ENCODE results near the gene EPHB1.
A peak's percentile ranks its signal among the peaks of the same experiment; 100 is the strongest.

The EPHB1 gene

DNA sequence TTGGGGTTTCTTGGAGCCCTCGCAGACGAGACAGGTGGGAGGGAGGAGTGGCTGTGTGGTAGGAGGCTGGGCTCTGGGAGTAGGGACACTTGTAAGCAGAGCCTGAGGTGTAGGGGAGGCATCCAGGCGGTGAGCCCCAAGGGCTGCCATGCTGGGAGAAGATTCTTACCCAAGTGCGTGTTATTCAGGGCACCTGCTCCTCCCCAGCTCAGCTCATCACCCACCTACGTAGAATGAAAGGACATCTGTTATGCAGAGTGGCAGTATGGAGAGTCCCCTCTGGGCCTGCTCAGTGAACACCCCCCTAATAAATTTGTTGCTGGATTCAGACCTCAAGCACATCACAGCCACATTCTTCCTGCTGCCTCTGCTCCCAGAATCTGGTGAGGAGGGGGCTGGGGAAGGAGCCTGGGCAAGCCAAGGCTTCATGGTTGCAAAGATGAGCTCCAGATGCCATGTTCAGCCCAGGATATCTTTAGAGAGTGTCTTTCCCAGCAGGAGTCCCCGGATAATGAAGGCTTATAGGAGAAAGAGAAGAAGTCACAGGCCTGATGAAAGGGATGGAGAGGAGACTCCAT lies 261.8 kb downstream of the EPHB1 start:
- no peak for DNase-seq

DNA sequence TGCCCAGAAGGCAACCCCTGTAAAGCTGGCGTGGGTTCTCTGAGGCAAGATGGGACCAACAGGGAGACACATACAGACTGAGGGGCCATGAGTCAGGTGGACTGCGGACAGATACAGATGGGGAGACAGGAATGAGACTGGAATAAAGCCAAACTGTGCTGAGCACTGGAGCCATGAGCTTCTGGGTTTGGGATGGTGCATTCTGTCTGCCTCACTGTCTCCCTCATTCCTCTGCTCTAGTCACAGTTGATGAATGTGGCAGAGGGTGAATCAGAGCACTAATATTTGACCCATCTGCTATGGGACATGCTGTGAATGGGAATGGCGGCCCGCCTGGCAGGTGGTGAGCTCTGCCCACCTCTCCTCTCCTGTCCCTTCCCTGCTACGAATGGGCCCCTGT lies 262.9 kb downstream of the EPHB1 start:
- no peak for DNase-seq

DNA sequence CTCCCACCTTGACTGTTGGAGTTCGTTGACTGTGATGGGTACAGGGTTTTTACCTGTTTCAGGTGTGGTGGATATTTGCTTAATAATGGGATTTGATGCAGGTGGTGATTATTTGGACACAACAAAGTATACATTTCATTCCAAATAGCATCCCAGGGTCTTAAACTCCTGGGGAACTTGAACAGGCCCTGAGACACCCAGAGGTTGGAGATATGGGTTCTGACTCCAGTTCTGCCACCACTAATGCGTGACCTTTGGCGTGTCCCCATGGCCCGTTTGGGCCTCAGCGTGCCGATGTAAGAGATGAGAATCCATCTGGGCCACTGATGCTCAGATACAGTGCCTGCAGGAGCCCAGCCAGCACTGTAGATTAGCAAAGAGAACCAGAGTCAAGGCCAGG lies 264.5 kb downstream of the EPHB1 start:
- DNase-seq, result no peak

DNA sequence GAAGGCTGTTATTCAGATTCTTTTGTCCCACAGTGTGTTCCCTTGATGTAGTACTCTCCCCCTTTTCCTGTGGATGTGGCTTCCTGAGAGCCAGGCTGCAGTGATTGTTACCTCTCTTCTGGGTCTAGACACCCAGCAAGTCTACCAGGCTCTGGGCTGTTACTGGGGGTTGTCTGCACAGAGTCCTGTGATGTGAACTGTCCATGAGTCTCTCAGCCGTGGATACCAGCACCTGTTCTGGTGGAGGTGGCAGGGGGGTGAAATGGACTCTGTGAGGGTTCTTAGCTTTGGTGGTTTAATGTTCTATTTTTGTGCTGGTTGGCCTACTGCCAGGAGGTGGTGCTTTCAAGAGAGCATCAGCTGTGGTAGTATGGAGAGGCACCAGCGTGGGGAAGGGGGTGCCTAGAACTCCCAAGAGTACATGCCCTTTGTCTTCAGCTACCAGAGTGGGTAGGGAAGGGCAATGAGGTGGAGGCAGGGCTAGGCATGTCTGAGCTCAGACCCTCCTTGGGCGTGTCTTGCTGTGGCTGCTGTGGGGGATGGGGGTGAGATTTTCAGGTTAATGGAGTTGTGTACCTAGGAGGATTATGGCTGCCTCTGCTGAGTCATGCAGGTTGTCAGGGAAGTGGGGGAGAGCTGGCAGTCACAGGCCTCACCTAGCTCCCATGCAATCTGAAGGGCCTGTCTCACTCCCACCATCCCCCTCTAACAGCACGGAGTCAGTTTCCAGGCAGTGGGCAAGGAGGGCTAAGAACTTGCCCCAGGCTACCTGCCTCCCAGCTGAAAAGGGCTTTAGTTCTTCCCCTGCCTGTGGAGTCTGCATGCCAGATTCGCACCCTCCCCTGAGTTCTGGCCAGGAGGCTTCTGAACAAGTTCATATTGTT lies 272.0 kb downstream of the EPHB1 start:
- DNase-seq, result peak; percentile 37

DNA sequence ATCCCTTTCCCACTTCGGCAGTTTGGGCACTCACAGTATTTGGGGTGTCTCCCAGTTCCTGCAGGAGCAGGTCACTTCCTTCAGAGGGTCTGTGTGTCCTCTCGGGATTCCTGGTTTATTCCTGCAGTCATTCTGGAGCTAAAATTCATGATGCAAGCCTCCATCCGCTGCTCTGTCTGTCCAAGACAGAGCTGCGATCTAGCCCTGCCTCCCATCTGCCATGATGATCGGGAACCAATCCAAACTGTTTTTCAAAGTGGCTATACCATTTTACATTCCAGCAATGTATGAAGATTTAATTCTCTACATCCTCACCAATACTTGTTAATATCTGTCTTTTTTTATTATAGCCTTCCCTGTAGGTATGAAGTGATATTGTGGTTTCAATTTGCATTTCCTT lies 273.0 kb downstream of the EPHB1 start:
- DNase-seq, result no peak

DNA sequence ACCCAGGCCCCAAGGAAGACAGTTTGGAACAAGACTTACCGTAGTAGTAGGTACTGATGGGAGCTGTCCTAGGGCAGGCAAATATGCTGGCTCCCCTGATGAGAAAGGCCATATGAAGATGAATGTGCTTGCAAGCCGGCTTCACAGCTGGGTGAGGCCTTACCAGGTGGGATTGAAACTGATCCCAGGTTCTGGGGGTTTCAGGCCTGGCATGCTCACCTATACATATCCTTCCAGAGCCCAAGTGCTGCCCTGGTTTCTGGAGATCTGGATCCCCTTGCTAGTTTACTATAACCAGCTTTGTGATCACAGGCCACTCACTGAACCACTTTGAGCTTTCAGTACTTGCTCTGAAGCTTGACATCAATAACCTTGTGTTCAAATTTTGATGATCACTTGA lies 274.3 kb downstream of the EPHB1 start:
- DNase-seq, result no peak

DNA sequence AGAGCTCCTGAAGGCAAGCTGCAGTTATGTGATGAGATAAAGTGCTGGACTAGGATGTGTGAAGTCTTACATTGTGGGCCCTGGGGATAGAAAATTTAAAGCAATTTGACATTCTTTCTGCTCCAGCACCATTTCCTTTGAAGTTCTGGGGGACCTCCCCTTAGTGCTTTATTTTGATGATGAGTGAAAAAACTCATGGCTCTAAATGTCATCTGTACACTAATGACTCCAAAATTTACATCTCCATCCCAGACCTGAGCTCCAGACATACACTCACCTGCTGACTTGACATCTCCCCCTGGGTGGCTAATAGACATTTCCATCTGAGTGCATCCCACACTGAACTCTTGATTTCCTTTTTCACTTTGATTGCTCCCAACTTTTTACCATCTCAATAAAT lies 276.4 kb downstream of the EPHB1 start:
- no peak for DNase-seq

DNA sequence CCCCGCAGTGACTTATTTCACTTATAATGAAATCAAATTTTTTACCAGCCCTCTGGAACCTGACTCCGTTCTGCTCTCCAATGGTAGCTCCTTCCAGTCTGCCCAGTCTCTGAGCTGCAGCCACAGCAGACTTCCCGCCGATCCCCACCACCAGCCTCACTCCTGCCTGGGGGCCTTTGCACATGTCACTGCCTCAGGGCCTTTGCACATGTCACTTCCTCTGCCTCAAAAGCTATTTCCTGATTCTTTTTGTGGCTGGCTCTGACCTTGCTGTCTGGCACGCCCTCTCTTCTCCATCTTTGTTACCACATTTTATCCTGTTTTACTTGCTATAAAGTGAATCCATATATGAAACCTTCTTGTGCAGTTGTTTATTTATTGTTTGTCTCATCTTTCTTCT lies 277.4 kb downstream of the EPHB1 start:
- no peak for DNase-seq

DNA sequence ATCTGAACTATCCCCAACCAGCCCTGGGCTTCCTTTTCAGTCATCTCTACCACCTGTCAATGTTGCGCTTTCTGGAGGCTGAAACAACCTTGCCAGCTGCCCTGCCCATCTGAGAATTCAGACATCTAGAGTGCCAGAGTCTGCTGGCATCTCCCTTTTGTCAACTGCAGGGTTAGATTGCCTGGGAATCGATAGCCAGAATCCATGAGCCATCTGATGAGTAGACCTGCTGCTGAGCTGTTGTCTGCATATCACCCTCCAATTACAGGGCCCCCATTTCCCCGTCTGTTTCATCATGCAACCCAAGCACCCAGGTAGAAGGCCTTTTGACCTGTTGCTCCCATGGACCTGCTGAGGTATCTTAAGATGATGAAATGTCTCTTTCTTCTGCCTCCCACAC lies 280.1 kb downstream of the EPHB1 start:
- no peak for DNase-seq

DNA sequence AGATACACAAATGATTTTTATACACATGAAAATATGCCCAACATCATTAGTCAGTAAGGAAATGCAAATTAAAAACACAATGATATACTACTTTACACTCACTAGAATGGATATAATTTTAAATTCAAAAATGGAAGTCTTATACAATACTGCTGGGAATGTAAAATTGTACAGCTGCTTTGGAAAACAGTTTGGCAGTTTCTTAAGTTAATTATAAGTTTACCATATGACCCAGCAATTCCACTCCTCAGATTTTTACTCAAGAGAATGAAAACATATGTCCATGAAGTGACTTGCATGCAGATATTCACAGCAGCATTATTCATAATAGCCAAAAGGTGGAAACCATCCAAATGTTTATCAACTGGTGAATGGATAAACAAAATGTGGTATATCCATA lies 281.3 kb downstream of the EPHB1 start:
- DNase-seq, result no peak

DNA sequence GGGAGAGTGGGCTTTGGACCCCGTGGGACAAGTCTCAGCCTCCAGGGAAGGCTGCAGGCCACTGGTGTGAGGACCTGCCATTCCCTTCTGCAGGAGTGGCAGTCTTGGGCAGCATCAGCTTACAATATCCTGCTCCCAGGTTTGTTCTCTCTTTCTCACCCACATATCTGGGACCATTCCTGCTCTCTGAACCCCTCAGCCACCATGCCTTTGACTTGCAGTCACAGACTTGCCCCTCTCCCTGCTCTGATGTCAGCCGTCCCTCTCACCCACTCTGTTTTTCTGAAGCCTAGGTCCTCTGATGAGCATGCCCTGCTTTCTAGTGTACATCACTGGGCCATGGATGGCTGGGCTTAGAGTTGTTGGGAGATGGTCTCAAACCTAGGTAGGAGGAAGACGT lies 282.1 kb downstream of the EPHB1 start:
- no peak for DNase-seq

DNA sequence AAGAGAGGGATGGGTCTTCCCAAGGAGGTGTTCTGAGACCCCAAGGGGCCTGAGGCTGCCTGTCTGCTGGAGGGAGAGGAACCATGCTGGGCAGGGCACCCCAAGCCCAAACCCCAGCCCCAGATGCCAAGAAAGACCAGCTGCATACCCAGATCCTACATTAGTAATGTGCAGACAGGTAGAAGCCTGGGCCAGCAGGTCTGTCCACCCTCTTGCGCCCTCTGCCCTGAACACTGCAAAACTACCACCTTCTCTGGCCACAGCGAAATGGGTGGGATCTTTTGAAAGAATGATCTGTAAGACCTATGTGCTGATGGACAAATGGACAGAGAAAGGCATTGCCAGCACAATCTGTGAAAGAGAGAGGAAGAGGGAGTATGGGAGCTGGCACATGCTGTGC lies 283.2 kb downstream of the EPHB1 start:
- no peak for DNase-seq

DNA sequence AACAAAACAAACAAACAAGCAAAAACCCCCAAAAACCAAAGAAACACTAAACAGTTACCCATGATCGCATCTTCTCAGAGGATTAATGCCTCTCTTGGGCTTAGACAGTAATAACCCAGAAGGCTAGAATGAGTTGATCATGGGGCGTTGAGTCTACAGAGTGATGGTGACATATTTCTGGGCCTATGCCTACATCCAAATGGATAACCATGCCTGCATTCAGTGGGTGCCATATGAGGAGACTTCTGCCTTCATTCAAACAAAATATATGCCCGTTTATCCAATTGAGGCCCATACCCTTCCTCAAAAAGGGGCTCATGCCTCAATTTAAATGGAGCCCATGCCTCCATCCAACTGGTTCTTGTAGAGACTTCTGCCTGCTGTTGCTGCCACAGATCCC lies 284.0 kb downstream of the EPHB1 start:
- no peak for DNase-seq

DNA sequence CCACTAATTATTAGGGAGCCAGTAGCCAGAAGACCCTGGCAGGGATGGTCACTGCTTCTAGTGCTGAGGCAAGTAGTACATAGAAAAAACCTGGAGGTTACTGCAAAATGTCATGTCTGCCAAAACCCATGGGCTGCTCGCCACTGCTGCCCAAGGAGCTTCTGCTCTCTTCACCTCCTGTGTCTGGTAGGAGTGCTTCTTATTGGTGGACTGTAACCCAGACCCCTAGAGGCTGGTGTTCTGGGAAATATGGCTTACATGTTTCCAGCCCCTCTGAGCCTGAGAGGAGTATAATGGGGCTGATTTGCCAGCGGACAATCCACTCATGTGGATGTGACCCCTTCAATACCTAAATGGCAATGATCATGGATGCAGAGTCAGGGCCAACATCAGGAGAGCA lies 286.4 kb downstream of the EPHB1 start:
- DNase-seq, result no peak

DNA sequence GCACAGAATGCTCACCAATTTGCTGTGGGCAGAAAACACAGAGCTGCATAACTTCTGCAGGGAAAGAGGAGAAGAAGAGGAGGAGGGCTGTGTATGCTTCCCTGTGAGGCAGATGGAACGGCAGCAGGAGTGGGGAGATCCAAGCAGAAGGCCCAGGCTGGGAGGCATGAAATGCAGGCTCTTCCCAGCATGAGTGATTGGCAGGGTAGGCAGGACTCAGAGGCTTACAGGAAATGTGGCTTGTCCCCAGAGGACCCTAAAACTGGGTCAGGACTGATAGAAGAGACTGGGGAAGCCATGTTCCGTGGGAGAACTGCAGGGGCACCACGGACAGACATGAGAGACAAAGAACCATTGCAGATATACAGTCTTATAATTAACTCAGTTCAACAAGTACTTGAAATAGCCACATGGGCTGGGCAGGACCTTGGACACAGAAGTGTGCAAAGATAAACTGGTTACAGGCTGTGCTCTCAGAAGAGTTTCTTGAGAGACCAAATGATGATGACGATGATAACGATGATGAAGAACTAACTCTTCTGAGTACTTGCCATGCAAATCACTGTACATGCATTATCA lies 286.9 kb downstream of the EPHB1 start:
- DNase-seq, result no peak

DNA sequence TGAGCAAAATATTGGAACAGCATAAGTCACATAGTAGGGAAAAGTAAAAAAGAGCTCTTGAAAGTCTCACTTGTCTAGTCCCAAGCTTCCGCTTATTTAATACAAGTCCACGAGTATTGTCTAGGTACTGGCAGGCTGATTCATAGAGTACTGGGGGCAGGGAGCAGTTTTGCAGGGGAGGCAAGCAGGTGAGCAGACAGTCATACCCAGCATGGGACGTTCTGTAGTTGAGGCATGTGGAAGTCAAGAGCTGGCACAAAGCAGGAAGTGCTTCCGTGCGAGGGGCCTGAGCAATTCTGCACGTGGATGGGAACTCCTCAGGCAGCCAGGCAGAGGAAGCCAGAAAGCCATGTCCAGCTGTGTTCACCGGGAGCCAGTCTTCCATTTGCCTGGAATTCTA lies 287.6 kb downstream of the EPHB1 start:
- no peak for DNase-seq

DNA sequence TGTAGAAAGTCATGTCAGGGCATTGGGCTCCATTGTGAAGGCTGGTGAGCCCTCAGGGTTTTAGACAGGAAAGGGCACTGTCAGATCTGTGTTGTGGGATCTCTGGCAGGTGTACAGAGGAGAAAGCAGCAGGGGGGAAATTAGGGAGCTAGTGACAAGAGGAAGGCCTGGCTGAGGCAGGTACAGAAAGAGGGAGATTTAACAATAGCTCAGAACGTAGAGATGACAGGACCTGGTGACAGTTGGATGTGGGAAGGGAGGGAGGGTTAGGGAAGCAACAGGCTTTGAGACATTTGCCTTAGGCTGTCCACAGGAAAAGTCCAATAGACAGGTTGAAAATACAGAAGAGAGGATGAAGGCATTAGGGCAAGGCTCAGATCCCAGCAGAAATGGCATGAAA lies 288.1 kb downstream of the EPHB1 start:
- no peak for DNase-seq

DNA sequence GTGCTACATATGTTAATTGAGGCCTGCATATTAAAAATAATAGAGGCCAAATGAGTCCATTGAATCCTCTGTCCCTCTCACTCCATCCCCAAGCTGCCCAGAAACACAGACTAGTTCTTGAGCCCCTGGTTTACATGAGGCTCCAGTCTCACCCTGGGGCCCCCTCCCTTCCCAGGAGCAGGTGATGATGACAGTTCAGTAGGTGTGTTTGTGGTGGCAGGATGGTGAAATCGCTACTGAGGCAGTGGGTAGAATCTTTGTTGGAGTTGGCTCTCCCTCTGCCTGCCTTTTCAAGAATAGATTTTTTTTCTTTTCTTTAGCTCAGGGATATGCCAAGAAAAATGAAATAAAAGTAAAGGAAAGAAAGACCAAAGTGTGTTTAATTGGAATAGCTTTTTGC lies 288.7 kb downstream of the EPHB1 start:
- no peak for DNase-seq

DNA sequence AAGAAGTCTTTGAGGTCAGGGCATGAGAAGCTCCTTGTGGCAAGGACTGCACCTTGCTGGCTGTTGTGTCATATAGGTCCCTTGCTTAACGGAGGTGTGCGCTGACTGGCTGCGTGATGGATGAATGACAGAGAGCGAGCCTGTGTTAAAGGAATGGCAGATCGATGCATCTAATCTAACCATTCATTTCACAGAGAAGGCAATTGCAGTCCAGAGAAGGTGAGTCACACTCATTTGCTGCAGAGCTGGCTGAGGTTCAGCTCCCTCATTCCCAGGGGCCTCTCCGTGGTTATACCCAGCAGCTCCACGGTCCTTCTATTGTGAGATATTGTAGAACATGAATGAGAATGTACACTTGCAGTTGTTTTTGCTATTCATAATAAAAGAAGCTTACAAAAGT lies 289.3 kb downstream of the EPHB1 start:
- DNase-seq, result no peak

DNA sequence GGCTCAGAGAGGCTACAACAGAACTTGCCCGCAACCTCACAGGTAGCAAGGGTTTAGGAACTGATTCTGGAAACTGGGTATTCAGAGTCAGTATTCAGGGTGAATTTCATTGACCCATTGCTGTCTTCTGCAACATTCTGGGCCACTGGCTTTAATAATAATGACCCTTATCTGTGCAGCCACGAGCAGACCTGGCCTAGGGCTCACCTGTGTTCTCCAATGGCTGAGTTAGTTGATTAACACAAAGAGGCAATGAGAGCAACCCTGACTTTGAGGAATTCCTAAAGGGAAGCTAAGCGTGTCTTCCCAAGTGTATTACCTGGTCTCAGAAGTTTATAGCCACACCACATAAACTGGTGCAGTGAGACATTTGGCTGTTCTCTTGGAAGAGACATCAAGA lies 289.9 kb downstream of the EPHB1 start:
- no peak for DNase-seq

DNA sequence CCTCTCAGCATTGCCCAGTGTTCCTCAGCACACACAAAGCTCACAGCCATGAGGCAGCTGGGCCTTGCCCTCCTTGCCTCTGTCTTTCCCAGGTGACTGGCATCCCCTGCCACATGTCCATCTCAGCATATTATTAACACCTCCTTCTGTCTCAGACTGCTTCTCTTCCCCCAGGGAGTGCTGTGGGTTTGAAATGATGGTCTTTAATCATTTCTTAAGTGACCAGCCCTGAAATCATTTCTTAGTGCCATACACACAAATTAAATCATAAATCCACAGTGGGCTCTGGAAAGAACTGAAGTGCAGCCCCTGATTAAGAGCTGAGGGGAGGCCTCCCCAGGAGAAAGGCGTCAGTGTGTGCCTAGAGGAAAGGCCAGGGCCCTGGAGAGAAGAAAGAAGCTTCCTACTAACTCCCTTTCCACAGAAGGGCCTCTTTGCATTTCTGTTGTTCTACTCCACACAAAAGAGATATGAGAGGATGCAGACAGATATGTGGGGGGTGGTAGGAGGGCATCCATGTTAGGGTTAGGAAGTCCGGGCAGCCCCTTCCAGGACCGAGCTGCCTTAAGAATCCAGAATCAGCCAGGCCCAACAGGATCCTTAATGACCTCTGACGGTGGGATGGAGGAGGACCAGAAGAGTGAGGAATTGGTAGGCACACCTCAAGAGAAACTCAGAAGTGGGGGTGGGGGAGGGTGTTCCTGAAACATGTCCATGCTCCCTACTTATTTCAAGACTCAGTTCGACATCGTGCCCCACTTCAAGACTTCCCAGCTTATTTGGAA lies 290.8 kb downstream of the EPHB1 start:
- no peak for DNase-seq

DNA sequence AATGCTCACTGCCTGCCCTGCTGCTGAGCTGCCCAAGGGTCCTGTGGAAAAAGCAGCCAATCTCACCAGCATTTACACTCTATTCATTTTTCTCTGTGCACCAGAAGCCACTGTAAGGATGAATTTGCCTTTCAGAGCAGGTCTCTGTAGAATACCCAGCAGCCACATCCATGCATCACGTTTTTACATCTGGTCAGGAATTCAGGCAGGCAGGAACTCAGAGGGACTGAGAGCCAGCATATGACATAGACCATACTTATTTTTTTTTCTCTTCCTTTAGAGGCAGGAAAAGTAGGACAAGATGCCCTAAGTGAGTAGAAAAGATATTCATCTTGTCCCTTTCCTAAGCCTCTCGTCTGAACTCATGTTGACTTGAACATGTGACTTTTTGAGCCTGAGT lies 292.7 kb downstream of the EPHB1 start:
- DNase-seq, result no peak

DNA sequence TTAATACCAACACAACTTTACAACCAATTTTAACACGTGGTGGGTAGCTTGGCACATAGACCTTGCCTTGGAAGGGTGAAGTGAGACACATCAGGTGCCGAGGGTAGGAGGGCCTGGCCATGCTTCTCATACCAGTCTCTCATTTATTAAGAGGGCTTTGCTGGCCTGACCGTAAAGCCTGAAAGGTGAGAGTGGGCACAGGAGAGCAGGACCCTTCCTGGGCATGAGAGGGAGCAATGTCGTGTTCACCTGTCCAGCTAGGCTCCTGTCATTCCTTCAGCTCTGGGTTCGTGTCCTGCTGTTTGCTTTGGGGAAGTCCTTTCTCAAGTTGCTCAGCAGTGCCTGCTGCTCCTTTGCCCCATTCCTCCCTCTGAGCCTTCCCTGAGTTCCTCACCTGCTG lies 294.4 kb downstream of the EPHB1 start:
- DNase-seq, result no peak
